ENCODE measurements around the gene CXCL3. TPM values are rescaled to one million over a fixed set of nuclear protein-coding genes. Genes with fewer than 3 reads are reported as not detected.

The CXCL3 gene
- total RNA-seq, 1 experiment from 2014 or later = 1.9 TPM

DNA sequence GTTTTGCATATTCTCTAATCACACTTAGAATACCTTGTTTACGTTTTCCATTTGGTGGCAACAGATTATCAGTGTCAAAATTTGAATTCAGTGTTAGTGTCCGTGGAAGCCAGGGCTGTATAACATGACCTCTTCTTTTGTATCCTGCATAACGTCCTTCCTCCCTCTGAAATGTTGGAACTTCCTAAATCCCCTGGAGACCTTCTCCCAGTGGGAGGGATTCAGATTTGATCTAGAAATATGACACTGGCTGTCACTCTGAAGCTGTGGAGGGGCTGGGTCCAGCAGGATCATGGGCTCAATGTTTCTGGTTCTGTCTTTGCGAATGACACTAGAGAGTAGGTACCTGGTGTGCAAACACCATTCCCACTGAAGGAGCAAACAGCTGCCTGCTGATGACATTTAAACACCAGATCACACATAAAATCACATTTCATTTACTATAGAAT lies 850 bp upstream of the CXCL3 start (continued):
- TF ChIP-seq, protein P1, sequence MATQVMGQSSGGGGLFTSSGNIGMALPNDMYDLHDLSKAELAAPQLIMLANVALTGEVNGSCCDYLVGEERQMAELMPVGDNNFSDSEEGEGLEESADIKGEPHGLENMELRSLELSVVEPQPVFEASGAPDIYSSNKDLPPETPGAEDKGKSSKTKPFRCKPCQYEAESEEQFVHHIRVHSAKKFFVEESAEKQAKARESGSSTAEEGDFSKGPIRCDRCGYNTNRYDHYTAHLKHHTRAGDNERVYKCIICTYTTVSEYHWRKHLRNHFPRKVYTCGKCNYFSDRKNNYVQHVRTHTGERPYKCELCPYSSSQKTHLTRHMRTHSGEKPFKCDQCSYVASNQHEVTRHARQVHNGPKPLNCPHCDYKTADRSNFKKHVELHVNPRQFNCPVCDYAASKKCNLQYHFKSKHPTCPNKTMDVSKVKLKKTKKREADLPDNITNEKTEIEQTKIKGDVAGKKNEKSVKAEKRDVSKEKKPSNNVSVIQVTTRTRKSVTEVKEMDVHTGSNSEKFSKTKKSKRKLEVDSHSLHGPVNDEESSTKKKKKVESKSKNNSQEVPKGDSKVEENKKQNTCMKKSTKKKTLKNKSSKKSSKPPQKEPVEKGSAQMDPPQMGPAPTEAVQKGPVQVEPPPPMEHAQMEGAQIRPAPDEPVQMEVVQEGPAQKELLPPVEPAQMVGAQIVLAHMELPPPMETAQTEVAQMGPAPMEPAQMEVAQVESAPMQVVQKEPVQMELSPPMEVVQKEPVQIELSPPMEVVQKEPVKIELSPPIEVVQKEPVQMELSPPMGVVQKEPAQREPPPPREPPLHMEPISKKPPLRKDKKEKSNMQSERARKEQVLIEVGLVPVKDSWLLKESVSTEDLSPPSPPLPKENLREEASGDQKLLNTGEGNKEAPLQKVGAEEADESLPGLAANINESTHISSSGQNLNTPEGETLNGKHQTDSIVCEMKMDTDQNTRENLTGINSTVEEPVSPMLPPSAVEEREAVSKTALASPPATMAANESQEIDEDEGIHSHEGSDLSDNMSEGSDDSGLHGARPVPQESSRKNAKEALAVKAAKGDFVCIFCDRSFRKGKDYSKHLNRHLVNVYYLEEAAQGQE (IDR thresholded peaks at IDR 0.05; ENCODE audit: low read depth) = no peak
- TF ChIP-seq POLR2A (IDR thresholded peaks at IDR 0.05; ENCODE audit: borderline replicate concordance, extremely low read depth, insufficient read depth, insufficient read length) (no peak), SRF (IDR thresholded peaks at IDR 0.05; ENCODE audit: low read depth) (no peak), ATF3 (IDR thresholded peaks at IDR 0.05) (no peak)

- Histone ChIP-seq H3K27ac (ENCODE audit: low read depth, low read length) (peak overlapping the region; percentile 44; the same call in 1 of the 2 replicates), H3K4me3 (replicated peaks in 1 of 2; ENCODE audit: low read depth in 1 of 2, low read length in 2 of 2) (peak overlapping the region; percentile 73 to 78), H3K9ac (ENCODE audit: low read length) (peak overlapping the region; percentile 61), H3K4me2 (ENCODE audit: low read length) (peak overlapping the region; percentile 95), H2AFZ (ENCODE audit: low read depth, low read length, poor library complexity, severe bottlenecking) (peak overlapping the region; percentile 63), H3K36me3 (ENCODE audit: control insufficient read depth in 1 of 2, insufficient read depth in 2 of 2, low read length in 2 of 2) (no peaks in the 10 kb centered on the region), H3K4me1 (ENCODE audit: control insufficient read depth in 1 of 2, insufficient read depth in 2 of 2, low read length in 2 of 2) (peaks cover 0 to 12% of the 10 kb centered on the region in 2 experiments; a peak in 2 of 4 replicates), H3K9me3 (ENCODE audit: control insufficient read depth in 1 of 2, insufficient read depth in 1 of 2, low read depth in 1 of 2, low read length in 2 of 2) (no peaks in the 10 kb centered on the region), H3K27me3 (ENCODE audit: insufficient read depth, low read length) (no peaks in the 10 kb centered on the region), H3K9me2 (ENCODE audit: insufficient read depth) (no peaks in the 10 kb centered on the region), H3K79me2 (ENCODE audit: insufficient read depth, low read length) (no peaks in the 10 kb centered on the region), H4K20me1 (ENCODE audit: insufficient read depth) (no peaks in the 10 kb centered on the region)
- peak; percentile 49 for ATAC-seq
- ChIA-PET RAD21 (ENCODE audit: low non-redundant PET in 1 of 2, low total read pairs in 2 of 2, uncharacterized antibody in 2 of 2, unreplicated experiment in 2 of 2) (no interaction called here), CTCF (interaction anchor here (0.8 to 1.7 kb wide), 8 partner anchors 18 to 170 kb away, joined by 3 to 10 read pairs (median 4); no protein-coding TSS in a partner anchor), POLR2A (interaction anchor here (2.0 kb wide), 1 partner anchor 71 kb away, joined by 6 read pairs; no protein-coding TSS in a partner anchor)
- no peak for DNase-seq (ENCODE audit: low read depth, low spot score)
- BruUV-seq (replicated peaks) = no TSS peak
- intact Hi-C loops (cut with micrococcal nuclease) = loop anchor here (2.0 to 10.0 kb wide), 4 partner anchors 97 to 363 kb away; no protein-coding TSS in a partner anchor
- TF ChIP-seq ZNF274 (IDR thresholded peaks at IDR 0.05; ENCODE audit: low read depth, low read length) (no peak), POLR2A (IDR thresholded peaks at IDR 0.05; ENCODE audit: borderline replicate concordance, extremely low read depth, insufficient read depth, insufficient read length) (no peak), YY1 (IDR thresholded peaks at IDR 0.05; ENCODE audit: extremely low read depth, insufficient replicate concordance, low read depth, low read length) (no peak), JUND (IDR thresholded peaks at IDR 0.05) (no peak), RAD21 (IDR thresholded peaks at IDR 0.05; ENCODE audit: low read depth) (no peak), EGR1 (IDR thresholded peaks at IDR 0.05; ENCODE audit: low read depth) (no peak)
Observed at GRCh38 chr4:74038086-74038424, 434 bp downstream of the CXCL3 start.

Measured in HCT116 (cell line).